ENCODE results near the gene PTBP2.

The PTBP2 gene

DNA sequence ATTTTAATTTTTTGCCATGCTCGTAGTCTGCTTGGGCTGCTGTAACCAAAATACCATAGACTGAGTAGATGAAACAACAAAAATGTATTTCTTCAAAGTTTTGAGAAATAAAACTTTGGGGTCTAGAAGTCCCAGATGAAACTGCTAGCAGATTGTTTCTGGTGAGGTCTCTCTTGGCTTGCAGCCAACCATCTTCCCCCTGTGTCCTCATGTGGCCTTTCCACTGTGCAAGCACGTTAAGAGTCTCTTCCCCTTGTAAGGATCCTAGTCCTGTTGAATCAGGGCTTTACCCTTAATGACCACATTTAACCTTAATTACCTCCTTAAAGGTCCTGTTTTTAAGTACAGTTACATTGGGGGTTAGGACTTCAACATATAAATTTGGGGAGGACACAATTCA lies 86.6 kb downstream of the PTBP2 start:
- Histone ChIP-seq H3K4me1 (ENCODE audit: control insufficient read depth in 2 of 2, insufficient read depth in 2 of 2, low read length in 2 of 2) (no peaks in the 10 kb centered on the region), H3K9ac (ENCODE audit: low read depth in 1 of 2, low read length in 2 of 2) (no peak overlapping the region), H3K9me3 (ENCODE audit: control insufficient read depth in 2 of 2, low read length in 2 of 2) (no peaks in the 10 kb centered on the region), H3K36me3 (ENCODE audit: control insufficient read depth in 2 of 2, insufficient read depth in 2 of 2, low read length in 2 of 2) (peaks cover 5 to 13% of the 10 kb centered on the region in 2 donors), H3K27ac (ENCODE audit: low read depth in 2 of 2, low read length in 2 of 2) (no peak overlapping the region), H3K4me3 (ENCODE audit: low read length in 2 of 2) (no peak overlapping the region), H3K27me3 (ENCODE audit: control insufficient read depth in 2 of 2, insufficient read depth in 2 of 2, low read length in 2 of 2) (no peaks in the 10 kb centered on the region)

DNA sequence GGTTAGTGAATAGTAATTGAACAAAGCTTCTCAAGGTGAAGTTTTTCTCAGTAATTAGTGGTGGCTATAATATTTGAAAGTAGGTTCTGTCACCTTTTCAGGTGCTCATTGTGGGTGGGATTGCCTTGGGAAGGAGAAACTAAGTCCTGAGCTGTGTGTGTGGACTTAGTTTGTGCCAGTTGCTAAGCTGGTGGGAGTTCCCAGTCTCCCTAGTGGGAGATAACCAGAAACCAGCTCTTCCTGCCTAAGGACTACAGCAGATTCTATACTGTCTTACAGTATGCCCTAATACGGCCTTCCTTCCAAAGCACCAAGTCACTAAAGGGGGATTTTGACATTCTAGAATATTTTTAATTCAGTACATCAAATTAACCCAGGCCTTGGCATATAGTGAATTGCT lies 94.3 kb downstream of the PTBP2 start:
- Histone ChIP-seq H3K27me3 (ENCODE audit: control insufficient read depth in 2 of 2, insufficient read depth in 2 of 2, low read length in 2 of 2) (no peaks in the 10 kb centered on the region), H3K4me3 (ENCODE audit: low read length in 2 of 2) (no peak overlapping the region), H3K9ac (ENCODE audit: low read depth in 1 of 2, low read length in 2 of 2) (no peak overlapping the region), H3K4me1 (ENCODE audit: control insufficient read depth in 2 of 2, insufficient read depth in 2 of 2, low read length in 2 of 2) (no peaks in the 10 kb centered on the region), H3K36me3 (ENCODE audit: control insufficient read depth in 2 of 2, insufficient read depth in 2 of 2, low read length in 2 of 2) (peaks cover 6 to 14% of the 10 kb centered on the region in 2 donors), H3K9me3 (ENCODE audit: control insufficient read depth in 2 of 2, low read length in 2 of 2) (no peaks in the 10 kb centered on the region), H3K27ac (ENCODE audit: low read depth in 2 of 2, low read length in 2 of 2) (no peak overlapping the region)

DNA sequence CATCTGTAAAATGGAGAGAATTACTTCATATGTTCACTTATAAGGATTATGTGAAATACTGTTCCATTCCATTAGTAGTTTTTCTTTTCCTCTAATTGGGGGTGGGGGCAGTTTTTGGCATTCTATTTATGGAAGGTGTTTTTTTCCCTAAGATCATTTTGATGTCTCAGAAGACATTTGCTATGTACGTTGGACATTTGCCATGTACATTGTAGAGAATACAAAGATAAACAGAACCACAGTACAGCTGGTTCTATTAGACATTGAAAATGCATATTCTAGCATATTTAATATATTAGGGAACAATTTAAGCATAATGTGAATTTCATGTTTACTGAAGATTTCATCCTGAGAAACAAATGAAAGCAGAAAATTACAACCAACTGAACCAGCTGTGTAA lies 98.5 kb downstream of the PTBP2 start:
- Histone ChIP-seq H3K27me3 (ENCODE audit: control insufficient read depth in 2 of 2, insufficient read depth in 2 of 2, low read length in 2 of 2) (no peaks in the 10 kb centered on the region), H3K9me3 (ENCODE audit: control insufficient read depth in 2 of 2, low read length in 2 of 2) (no peaks in the 10 kb centered on the region), H3K36me3 (ENCODE audit: control insufficient read depth in 2 of 2, insufficient read depth in 2 of 2, low read length in 2 of 2) (peaks cover 0 to 4% of the 10 kb centered on the region in 2 donors), H3K27ac (ENCODE audit: low read depth in 2 of 2, low read length in 2 of 2) (no peak overlapping the region), H3K4me3 (ENCODE audit: low read length in 2 of 2) (no peak overlapping the region), H3K9ac (ENCODE audit: low read depth in 1 of 2, low read length in 2 of 2) (no peak overlapping the region), H3K4me1 (ENCODE audit: control insufficient read depth in 2 of 2, insufficient read depth in 2 of 2, low read length in 2 of 2) (no peaks in the 10 kb centered on the region)

DNA sequence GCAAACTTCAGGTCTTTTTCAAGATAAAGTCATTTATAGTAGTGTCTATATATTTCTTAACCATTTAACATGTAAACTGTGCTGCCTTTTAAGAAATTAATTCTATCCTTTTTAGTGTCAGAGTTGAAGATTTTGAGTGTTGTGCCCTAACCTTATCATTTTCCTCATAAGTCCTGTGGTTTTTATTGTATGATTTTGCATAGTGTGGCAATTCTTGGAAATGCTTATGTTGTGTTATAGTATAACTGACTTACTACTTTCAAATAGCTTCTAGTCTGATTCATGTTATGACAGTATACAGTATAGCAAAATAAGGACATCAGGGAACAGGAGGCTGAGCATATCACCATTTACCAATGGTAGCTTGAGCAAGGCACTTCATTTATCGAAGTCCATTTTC lies 99.1 kb downstream of the PTBP2 start:
- Histone ChIP-seq H3K27me3 (ENCODE audit: control insufficient read depth in 2 of 2, insufficient read depth in 2 of 2, low read length in 2 of 2) (no peaks in the 10 kb centered on the region), H3K9me3 (ENCODE audit: control insufficient read depth in 2 of 2, low read length in 2 of 2) (no peaks in the 10 kb centered on the region), H3K36me3 (ENCODE audit: control insufficient read depth in 2 of 2, insufficient read depth in 2 of 2, low read length in 2 of 2) (peaks cover 0 to 4% of the 10 kb centered on the region in 2 donors), H3K4me1 (ENCODE audit: control insufficient read depth in 2 of 2, insufficient read depth in 2 of 2, low read length in 2 of 2) (no peaks in the 10 kb centered on the region), H3K27ac (ENCODE audit: low read depth in 2 of 2, low read length in 2 of 2) (no peak overlapping the region), H3K4me3 (ENCODE audit: low read length in 2 of 2) (no peak overlapping the region), H3K9ac (ENCODE audit: low read depth in 1 of 2, low read length in 2 of 2) (no peak overlapping the region)

DNA sequence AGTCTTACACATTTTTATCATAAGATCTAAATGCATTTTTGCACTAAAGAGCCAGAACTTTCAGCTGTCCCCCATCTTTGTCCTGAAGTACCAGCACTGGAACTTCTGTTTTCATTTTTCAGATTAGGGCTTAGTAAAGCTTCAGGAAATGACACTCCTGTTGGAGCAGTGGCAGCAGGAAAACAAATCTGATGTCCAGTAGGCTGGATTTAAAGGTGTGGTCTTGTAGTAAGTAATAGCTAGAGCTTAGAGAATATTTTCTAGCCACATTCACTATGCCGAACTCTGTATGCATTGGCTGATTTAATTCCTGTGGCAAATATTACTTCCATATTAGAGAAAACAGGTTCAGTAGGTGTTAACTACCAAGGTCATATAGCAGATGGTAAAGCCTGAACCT lies 103.6 kb downstream of the PTBP2 start:
- Histone ChIP-seq H3K36me3 (ENCODE audit: control insufficient read depth in 2 of 2, insufficient read depth in 2 of 2, low read length in 2 of 2) (no peaks in the 10 kb centered on the region), H3K27me3 (ENCODE audit: control insufficient read depth in 2 of 2, insufficient read depth in 2 of 2, low read length in 2 of 2) (no peaks in the 10 kb centered on the region), H3K4me3 (ENCODE audit: low read length in 2 of 2) (no peak overlapping the region), H3K9ac (ENCODE audit: low read depth in 1 of 2, low read length in 2 of 2) (no peak overlapping the region), H3K27ac (ENCODE audit: low read depth in 2 of 2, low read length in 2 of 2) (no peak overlapping the region), H3K4me1 (ENCODE audit: control insufficient read depth in 2 of 2, insufficient read depth in 2 of 2, low read length in 2 of 2) (no peaks in the 10 kb centered on the region), H3K9me3 (ENCODE audit: control insufficient read depth in 2 of 2, low read length in 2 of 2) (no peaks in the 10 kb centered on the region)

DNA sequence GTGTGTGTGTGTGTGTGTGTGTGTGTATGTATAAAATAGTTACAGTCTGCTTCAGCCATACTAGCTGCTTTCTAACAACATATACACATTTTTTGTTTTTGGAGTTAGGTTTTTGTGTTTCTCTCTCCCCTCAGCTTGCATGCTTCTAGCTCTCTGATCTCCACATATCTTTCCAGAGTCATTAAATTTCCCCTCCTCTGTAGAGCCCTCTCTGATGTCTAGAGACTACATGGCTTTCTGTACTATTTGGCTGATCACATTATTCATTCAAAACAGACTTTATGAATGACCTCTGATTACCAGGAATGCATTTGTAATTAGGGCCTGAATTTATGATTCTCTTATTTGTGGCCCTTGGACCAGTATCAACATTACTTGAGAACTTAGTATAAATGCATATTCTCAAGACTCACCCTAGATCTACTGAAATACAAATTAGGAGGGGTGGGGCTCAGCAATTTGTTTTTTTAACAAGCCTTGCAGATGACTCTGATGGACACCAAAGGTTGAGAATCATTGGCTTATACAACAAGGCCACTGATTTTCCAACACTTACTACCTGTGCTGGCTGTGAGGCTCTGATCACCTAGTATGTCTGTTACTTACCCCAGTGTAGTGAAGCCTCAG lies 104.5 kb downstream of the PTBP2 start:
- Histone ChIP-seq H3K4me1 (ENCODE audit: control insufficient read depth in 2 of 2, insufficient read depth in 2 of 2, low read length in 2 of 2) (no peaks in the 10 kb centered on the region), H3K36me3 (ENCODE audit: control insufficient read depth in 2 of 2, insufficient read depth in 2 of 2, low read length in 2 of 2) (no peaks in the 10 kb centered on the region), H3K9ac (ENCODE audit: low read depth in 1 of 2, low read length in 2 of 2) (no peak overlapping the region), H3K27me3 (ENCODE audit: control insufficient read depth in 2 of 2, insufficient read depth in 2 of 2, low read length in 2 of 2) (no peaks in the 10 kb centered on the region), H3K9me3 (ENCODE audit: control insufficient read depth in 2 of 2, low read length in 2 of 2) (no peaks in the 10 kb centered on the region), H3K4me3 (ENCODE audit: low read length in 2 of 2) (no peak overlapping the region), H3K27ac (ENCODE audit: low read depth in 2 of 2, low read length in 2 of 2) (no peak overlapping the region)

DNA sequence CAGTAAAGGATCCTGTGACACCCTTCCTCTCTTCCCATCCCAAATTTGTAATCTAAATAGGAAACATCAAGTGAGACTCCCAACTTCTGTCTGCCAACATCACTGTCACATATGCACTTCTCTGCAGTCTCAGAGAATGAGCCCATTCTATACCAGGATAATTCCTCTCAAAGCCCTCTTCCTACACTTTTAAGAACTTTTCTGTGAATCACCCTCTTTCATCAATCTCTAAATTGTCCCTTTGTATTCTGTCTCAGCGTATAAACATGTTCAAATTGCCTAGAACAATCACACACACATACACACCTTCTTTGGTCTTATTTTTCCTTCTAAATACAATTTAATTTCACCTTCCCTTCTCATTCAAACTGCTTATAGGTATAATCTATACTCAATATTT lies 111.8 kb downstream of the PTBP2 start:
- H3K36me3 ChIP-seq (ENCODE audit: control insufficient read depth in 2 of 2, insufficient read depth in 2 of 2, low read length in 2 of 2): no peaks in the 10 kb centered on the region
- no peaks in the 10 kb centered on the region for H3K4me1 ChIP-seq (ENCODE audit: control insufficient read depth in 2 of 2, insufficient read depth in 2 of 2, low read length in 2 of 2)
- H3K27me3 ChIP-seq (ENCODE audit: control insufficient read depth in 2 of 2, insufficient read depth in 2 of 2, low read length in 2 of 2): no peaks in the 10 kb centered on the region
- H3K27ac ChIP-seq (ENCODE audit: low read depth in 2 of 2, low read length in 2 of 2): no peak overlapping the region
- no peak overlapping the region for H3K9ac ChIP-seq (ENCODE audit: low read depth in 1 of 2, low read length in 2 of 2)
- no peaks in the 10 kb centered on the region for H3K9me3 ChIP-seq (ENCODE audit: control insufficient read depth in 2 of 2, low read length in 2 of 2)
- H3K4me3 ChIP-seq (ENCODE audit: low read length in 2 of 2): no peak overlapping the region

DNA sequence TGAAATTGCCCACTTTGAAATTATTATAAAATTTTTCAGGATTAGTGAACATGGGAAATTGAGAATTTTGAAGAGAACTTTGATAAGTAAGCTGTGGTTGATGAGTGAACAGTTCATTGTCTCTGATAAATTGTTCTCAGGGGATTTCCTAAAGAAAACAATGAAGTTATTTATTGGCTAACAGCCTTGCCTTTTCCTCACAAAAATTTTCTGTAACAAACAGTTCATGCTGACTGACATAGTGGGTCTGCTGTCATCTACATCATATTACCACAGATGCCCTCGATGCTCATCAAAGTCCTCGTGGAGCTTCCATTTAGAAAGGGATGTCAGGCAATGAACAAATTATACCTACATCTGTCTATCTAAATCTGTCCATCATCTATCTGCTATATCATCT lies 113.4 kb downstream of the PTBP2 start:
- H3K27me3 ChIP-seq (ENCODE audit: control insufficient read depth in 2 of 2, insufficient read depth in 2 of 2, low read length in 2 of 2): no peaks in the 10 kb centered on the region
- H3K4me3 ChIP-seq (ENCODE audit: low read length in 2 of 2): no peak overlapping the region
- H3K27ac ChIP-seq (ENCODE audit: low read depth in 2 of 2, low read length in 2 of 2): no peak overlapping the region
- H3K9me3 ChIP-seq (ENCODE audit: control insufficient read depth in 2 of 2, low read length in 2 of 2): no peaks in the 10 kb centered on the region
- no peaks in the 10 kb centered on the region for H3K36me3 ChIP-seq (ENCODE audit: control insufficient read depth in 2 of 2, insufficient read depth in 2 of 2, low read length in 2 of 2)
- no peak overlapping the region for H3K9ac ChIP-seq (ENCODE audit: low read depth in 1 of 2, low read length in 2 of 2)
- no peaks in the 10 kb centered on the region for H3K4me1 ChIP-seq (ENCODE audit: control insufficient read depth in 2 of 2, insufficient read depth in 2 of 2, low read length in 2 of 2)

DNA sequence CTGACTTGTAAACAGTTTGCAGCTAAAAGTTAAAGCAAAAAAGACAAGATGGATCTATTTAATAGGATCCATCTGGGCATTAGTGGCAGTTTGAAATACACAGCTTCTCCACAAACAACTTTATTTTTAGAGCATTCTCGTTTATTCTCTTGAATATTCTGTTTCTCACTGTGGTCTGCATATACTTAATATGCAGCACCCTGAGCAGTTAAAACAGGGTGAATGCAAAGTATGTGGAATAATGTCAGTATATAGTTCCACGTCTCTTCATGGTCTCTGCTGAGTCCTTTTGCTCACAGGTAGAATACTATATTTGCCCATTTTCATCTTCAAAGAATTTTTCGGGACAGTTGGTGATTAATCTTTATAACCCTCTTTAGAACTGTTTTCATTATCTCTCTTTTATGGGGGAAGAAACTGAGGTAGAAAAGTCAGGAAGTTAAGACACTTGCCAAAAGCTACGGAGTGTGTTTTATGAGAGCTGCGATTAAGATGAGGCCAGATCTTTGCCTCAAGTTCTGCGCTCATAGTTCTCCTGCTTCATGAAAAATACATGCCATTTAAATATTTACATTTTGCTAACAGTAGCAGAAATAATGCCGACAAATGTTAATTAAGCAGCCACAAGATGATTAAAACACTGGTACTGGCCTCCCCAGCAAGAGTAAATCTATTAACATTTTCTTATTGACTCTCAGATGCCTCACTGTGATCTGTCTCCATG lies 115.6 kb downstream of the PTBP2 start:
- no peak overlapping the region for H3K9ac ChIP-seq (ENCODE audit: low read depth in 1 of 2, low read length in 2 of 2)
- H3K4me3 ChIP-seq (ENCODE audit: low read length in 2 of 2): no peak overlapping the region
- no peaks in the 10 kb centered on the region for H3K36me3 ChIP-seq (ENCODE audit: control insufficient read depth in 2 of 2, insufficient read depth in 2 of 2, low read length in 2 of 2)
- no peaks in the 10 kb centered on the region for H3K4me1 ChIP-seq (ENCODE audit: control insufficient read depth in 2 of 2, insufficient read depth in 2 of 2, low read length in 2 of 2)
- no peak overlapping the region for H3K27ac ChIP-seq (ENCODE audit: low read depth in 2 of 2, low read length in 2 of 2)
- no peaks in the 10 kb centered on the region for H3K27me3 ChIP-seq (ENCODE audit: control insufficient read depth in 2 of 2, insufficient read depth in 2 of 2, low read length in 2 of 2)
- no peaks in the 10 kb centered on the region for H3K9me3 ChIP-seq (ENCODE audit: control insufficient read depth in 2 of 2, low read length in 2 of 2)

DNA sequence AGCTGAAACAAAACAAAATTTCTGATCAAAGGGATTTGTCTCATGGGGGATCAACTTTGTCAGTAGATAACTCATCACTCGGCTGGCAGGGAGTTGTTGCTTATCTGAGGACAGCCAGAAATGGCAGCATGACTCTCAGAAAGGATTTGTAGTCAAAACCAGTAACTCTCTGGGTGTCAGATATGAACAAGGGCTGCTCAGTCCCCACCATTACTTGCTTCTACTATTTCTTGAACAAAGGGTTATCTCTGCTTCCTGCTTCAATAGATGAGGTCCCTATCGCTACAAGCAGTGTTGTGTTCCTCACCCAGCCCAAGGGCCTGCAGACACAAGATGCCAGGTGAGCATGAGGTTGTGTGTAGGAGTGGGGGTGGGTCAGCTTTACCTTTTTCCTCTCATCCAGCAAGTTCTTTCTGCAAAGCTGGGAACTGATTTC lies 116.2 kb downstream of the PTBP2 start:
- Histone ChIP-seq H3K36me3 (ENCODE audit: control insufficient read depth in 2 of 2, insufficient read depth in 2 of 2, low read length in 2 of 2) (no peaks in the 10 kb centered on the region), H3K4me3 (ENCODE audit: low read length in 2 of 2) (no peak overlapping the region), H3K27ac (ENCODE audit: low read depth in 2 of 2, low read length in 2 of 2) (no peak overlapping the region), H3K9me3 (ENCODE audit: control insufficient read depth in 2 of 2, low read length in 2 of 2) (no peaks in the 10 kb centered on the region), H3K4me1 (ENCODE audit: control insufficient read depth in 2 of 2, insufficient read depth in 2 of 2, low read length in 2 of 2) (no peaks in the 10 kb centered on the region), H3K27me3 (ENCODE audit: control insufficient read depth in 2 of 2, insufficient read depth in 2 of 2, low read length in 2 of 2) (no peaks in the 10 kb centered on the region), H3K9ac (ENCODE audit: low read depth in 1 of 2, low read length in 2 of 2) (no peak overlapping the region)

Measured in mucosa of rectum (tissue), 2 donors.